Astrocyte (in vitro differentiated cells and primary cell): Measurements from ENCODE around the gene SIGLEC8. TPM values are rescaled to one million over a fixed set of nuclear protein-coding genes. Genes with fewer than 3 reads are reported as not detected.
"Not testable (repeated sequence)": the region's sequence is repeated elsewhere in the genome, so short reads cannot be mapped to it uniquely, and the experiment has no call there.

Source experiments
- DNase-seq: peaks from one replicate; pipeline ENCODE4 v3.0.0-alpha.2; 2010; ENCODE audit warnings: low read depth
- FAIRE-seq: peaks from 2 replicates; lab custom pipeline; 2011; peaks lifted over from hg19 to GRCh38; lab: Jason Lieb, UNC
- H2AFZ ChIP-seq: 2 replicates; pipeline ENCODE4 v1.6.0; 2012; ENCODE audit warnings: low read depth, low read length, inconsistent platforms
- H3K27ac ChIP-seq: 2 replicates; pipeline ENCODE4 v1.5.1; 2011; ENCODE audit warnings: low read depth, low read length, inconsistent platforms
- H3K27me3 ChIP-seq: 2 replicates; pipeline ENCODE4 v1.6.0; 2011; ENCODE audit warnings: low read length, inconsistent platforms; ENCODE audit not compliant: insufficient read depth
- H3K36me3 ChIP-seq: 2 replicates; pipeline ENCODE4 v1.5.1; 2011; ENCODE audit warnings: low read length, inconsistent platforms; ENCODE audit not compliant: insufficient read depth
- H3K4me1 ChIP-seq: 2 replicates; pipeline ENCODE4 v1.5.1; 2011; ENCODE audit warnings: low read length, inconsistent platforms; ENCODE audit not compliant: insufficient read depth
- H3K4me2 ChIP-seq: 2 replicates; pipeline ENCODE4 v1.6.0; 2012; ENCODE audit warnings: low read length, inconsistent platforms
- H3K4me3 ChIP-seq: 2 replicates; pipeline ENCODE4 v1.5.1; 2011; ENCODE audit warnings: low read depth, mild to moderate bottlenecking, low read length, inconsistent platforms; ENCODE audit not compliant: insufficient read depth
- H3K79me2 ChIP-seq: 2 replicates; pipeline ENCODE4 v1.6.0; 2012; ENCODE audit warnings: mild to moderate bottlenecking, low read length, inconsistent platforms; ENCODE audit not compliant: insufficient read depth
- H3K9ac ChIP-seq: 2 replicates; pipeline ENCODE4 v1.6.0; 2012; ENCODE audit warnings: mild to moderate bottlenecking, low read length, inconsistent platforms
- H3K9me3 ChIP-seq: 2 replicates; pipeline ENCODE4 v1.5.1; 2012; ENCODE audit warnings: low read depth, mild to moderate bottlenecking, low read length, inconsistent platforms; ENCODE audit not compliant: insufficient read depth
- H4K20me1 ChIP-seq: 2 replicates; pipeline ENCODE4 v1.6.0; 2012; ENCODE audit warnings: low read length, inconsistent platforms; ENCODE audit not compliant: insufficient read depth
- H3K27ac Mint-ChIP-seq: one replicate; pipeline ENCODE4 v1.8.0; 2021; ENCODE audit warnings: mild to moderate bottlenecking, mixed read lengths; ENCODE audit not compliant: unreplicated experiment
- H3K27me3 Mint-ChIP-seq: one replicate; pipeline ENCODE4 v1.8.0; 2021; ENCODE audit warnings: low read depth, mixed read lengths; ENCODE audit not compliant: unreplicated experiment
- H3K36me3 Mint-ChIP-seq: one replicate; pipeline ENCODE4 v1.8.0; 2021; ENCODE audit warnings: low read depth, mixed read lengths; ENCODE audit not compliant: unreplicated experiment
- H3K4me1 Mint-ChIP-seq: one replicate; pipeline ENCODE4 v1.8.0; 2021; ENCODE audit warnings: low read depth, mixed read lengths; ENCODE audit not compliant: unreplicated experiment
- H3K4me3 Mint-ChIP-seq: one replicate; pipeline ENCODE4 v1.8.0; 2021; ENCODE audit warnings: mild to moderate bottlenecking, moderate library complexity, mixed read lengths; ENCODE audit not compliant: unreplicated experiment
- H3K9me3 Mint-ChIP-seq: one replicate; pipeline ENCODE4 v1.8.0; 2021; ENCODE audit warnings: mild to moderate bottlenecking, mixed read lengths; ENCODE audit not compliant: unreplicated experiment
- EZH2 ChIP-seq: IDR thresholded peaks from 2 replicates; pipeline ENCODE4 v1.6.1; 2012; ENCODE audit warnings: mild to moderate bottlenecking, low read length, inconsistent platforms; ENCODE audit not compliant: insufficient read depth
- total RNA-seq: library from RNA; stranded (reverse); gene quantifications from 2 replicates; pipeline ENCODE4 v1.2.1, GENCODE V29; 2021
- TF ChIP-seq, protein P1 (sequence below): IDR thresholded peaks from 2 replicates; pipeline ENCODE4 v1.5.1; 2011; ENCODE audit warnings: low read depth, mild to moderate bottlenecking, inconsistent platforms, low read length, moderate library complexity; ENCODE audit not compliant: insufficient read depth

SIGLEC8 gene
- total RNA-seq, 1 donor from 2014 or later = not detected

GRCh38 chr19:51468545-51468920 lies 10.3 kb upstream of the SIGLEC8 start:
- no peaks in the 10 kb centered on the region for H3K36me3 ChIP-seq
- no peaks in the 10 kb centered on the region for H3K79me2 ChIP-seq
- H3K4me1 ChIP-seq = no peaks in the 10 kb centered on the region
- no peaks in the 10 kb centered on the region for H4K20me1 ChIP-seq
- no peak overlapping the region for H2AFZ ChIP-seq
- no peak for TF ChIP-seq EZH2
- TF ChIP-seq, protein P1, sequence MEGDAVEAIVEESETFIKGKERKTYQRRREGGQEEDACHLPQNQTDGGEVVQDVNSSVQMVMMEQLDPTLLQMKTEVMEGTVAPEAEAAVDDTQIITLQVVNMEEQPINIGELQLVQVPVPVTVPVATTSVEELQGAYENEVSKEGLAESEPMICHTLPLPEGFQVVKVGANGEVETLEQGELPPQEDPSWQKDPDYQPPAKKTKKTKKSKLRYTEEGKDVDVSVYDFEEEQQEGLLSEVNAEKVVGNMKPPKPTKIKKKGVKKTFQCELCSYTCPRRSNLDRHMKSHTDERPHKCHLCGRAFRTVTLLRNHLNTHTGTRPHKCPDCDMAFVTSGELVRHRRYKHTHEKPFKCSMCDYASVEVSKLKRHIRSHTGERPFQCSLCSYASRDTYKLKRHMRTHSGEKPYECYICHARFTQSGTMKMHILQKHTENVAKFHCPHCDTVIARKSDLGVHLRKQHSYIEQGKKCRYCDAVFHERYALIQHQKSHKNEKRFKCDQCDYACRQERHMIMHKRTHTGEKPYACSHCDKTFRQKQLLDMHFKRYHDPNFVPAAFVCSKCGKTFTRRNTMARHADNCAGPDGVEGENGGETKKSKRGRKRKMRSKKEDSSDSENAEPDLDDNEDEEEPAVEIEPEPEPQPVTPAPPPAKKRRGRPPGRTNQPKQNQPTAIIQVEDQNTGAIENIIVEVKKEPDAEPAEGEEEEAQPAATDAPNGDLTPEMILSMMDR = no peak
- Mint-ChIP-seq H3K36me3 (no peaks in the 10 kb centered on the region), H3K27me3 (peaks cover 53% of the 10 kb centered on the region), H3K4me1 (no peaks in the 10 kb centered on the region), H3K9me3 (no peaks in the 10 kb centered on the region), H3K4me3 (no peak overlapping the region), H3K27ac (no peak overlapping the region)
- FAIRE-seq (no peak), DNase-seq (no peak)
- no peaks in the 10 kb centered on the region for H3K9me3 ChIP-seq
- no peak overlapping the region for H3K4me3 ChIP-seq
- no peak overlapping the region for H3K4me2 ChIP-seq
- H3K27ac ChIP-seq = no peak overlapping the region
- no peaks in the 10 kb centered on the region for H3K27me3 ChIP-seq
- H3K9ac ChIP-seq = no peak overlapping the region

DNA sequence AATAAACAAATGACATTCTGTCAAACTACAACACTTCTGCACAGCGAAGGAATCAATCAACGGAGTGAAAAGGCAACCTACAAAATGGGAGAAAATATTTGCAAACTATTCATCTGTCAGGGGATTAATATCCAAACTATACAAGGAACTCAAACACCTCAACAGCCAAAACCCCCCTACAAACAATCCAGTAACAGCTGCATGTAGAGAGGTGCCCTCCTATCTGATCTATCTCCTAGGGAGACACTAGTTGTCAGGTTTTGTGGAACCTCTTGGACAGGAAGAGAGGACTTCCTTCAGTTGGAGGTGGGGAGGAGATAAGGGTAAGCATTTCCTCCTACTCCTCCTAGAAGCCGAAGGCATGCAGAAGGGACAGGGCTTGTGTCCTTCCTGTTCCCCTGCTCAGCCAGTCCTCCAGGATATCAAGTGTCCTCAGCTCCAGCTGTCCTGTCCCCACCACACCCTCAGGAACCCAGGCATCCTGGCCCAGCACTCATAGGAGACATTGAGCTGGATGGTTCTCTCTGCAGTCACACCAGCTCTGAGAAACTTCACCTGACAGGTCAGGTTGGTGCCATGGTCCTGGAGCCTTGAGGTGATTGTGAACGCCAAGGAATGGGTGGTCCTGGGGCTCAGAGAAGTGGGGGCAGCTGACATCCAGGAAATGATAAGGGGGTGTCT lies 9.8 kb upstream of the SIGLEC8 start:
- Mint-ChIP-seq H3K27ac (no peak overlapping the region), H3K9me3 (no peaks in the 10 kb centered on the region), H3K36me3 (no peaks in the 10 kb centered on the region), H3K27me3 (peaks cover 53% of the 10 kb centered on the region), H3K4me1 (no peaks in the 10 kb centered on the region), H3K4me3 (no peak overlapping the region)
- Histone ChIP-seq H3K9me3 (no peaks in the 10 kb centered on the region), H4K20me1 (no peaks in the 10 kb centered on the region), H2AFZ (no peak overlapping the region), H3K4me2 (no peak overlapping the region), H3K9ac (no peak overlapping the region), H3K36me3 (no peaks in the 10 kb centered on the region), H3K4me1 (no peaks in the 10 kb centered on the region), H3K27me3 (no peaks in the 10 kb centered on the region), H3K79me2 (no peaks in the 10 kb centered on the region), H3K4me3 (no peak overlapping the region), H3K27ac (no peak overlapping the region)
- DNase-seq (no peak), FAIRE-seq (no peak)
- TF ChIP-seq, protein P1 = no peak
- TF ChIP-seq EZH2 = no peak

- Histone ChIP-seq H3K9ac (no peak overlapping the region), H3K27me3 (no peaks in the 10 kb centered on the region), H4K20me1 (no peaks in the 10 kb centered on the region), H3K4me1 (no peaks in the 10 kb centered on the region), H3K36me3 (no peaks in the 10 kb centered on the region), H3K79me2 (no peaks in the 10 kb centered on the region), H3K9me3 (no peaks in the 10 kb centered on the region), H3K4me2 (no peak overlapping the region), H3K27ac (no peak overlapping the region), H2AFZ (no peak overlapping the region), H3K4me3 (no peak overlapping the region)
- H3K4me3 Mint-ChIP-seq = no peak overlapping the region
- H3K27ac Mint-ChIP-seq = no peak overlapping the region
- peaks cover 48% of the 10 kb centered on the region for H3K27me3 Mint-ChIP-seq
- TF ChIP-seq, protein P1 = no peak
- TF ChIP-seq EZH2 = no peak
- H3K36me3 Mint-ChIP-seq = no peaks in the 10 kb centered on the region
- no peaks in the 10 kb centered on the region for H3K9me3 Mint-ChIP-seq
- H3K4me1 Mint-ChIP-seq = no peaks in the 10 kb centered on the region
- DNase-seq = no peak
- no peak for FAIRE-seq
Observed at GRCh38 chr19:51466723-51467122, 8.5 kb upstream of the SIGLEC8 start.

DNA sequence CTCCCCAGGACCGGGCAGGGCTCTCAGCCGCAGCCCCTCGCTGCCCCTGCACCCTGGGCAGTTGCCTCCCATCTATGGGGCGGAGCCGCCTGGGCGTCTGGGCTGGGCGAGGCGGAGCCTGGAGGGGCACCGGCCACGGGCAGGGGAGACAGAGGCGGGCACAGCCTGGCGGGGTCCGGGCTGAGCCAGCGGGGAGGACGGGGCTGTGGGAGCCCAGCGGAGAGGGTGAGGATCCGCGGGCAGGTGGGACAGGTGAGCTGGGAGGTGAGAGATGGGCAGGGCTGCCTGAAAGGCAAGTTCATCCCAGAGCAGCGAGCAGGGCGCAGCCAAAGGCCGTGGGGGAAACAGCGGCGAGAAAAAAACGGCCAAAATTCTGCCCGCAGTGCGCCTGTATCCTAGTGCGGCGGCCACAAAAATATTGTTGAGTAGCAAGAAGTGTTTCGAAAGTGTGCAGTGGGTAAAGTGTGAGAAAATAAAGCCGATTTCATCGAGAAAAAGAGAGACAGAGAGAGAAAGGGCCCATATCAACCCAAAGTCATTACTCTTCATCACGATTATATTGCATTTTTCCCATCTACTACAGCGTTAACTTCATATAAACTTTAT lies 5.8 kb upstream of the SIGLEC8 start:
- not testable (repeated sequence) for FAIRE-seq, H2AFZ ChIP-seq
- H3K27me3 Mint-ChIP-seq = peaks cover 55% of the 10 kb centered on the region

More for the DNA sequence above, 5.8 kb upstream of the SIGLEC8 start:
- H3K4me3 Mint-ChIP-seq, H3K36me3 Mint-ChIP-seq, H3K36me3 ChIP-seq, H3K9me3 ChIP-seq, H3K27ac Mint-ChIP-seq, DNase-seq, H3K27me3 ChIP-seq, H3K79me2 ChIP-seq, H3K9me3 Mint-ChIP-seq, H3K4me1 ChIP-seq, H3K4me1 Mint-ChIP-seq, H3K4me2 ChIP-seq, H3K4me3 ChIP-seq, H3K27ac ChIP-seq, H3K9ac ChIP-seq, H4K20me1 ChIP-seq: not testable (repeated sequence)
